Right lung (tissue), 5 donors: ENCODE measurements around the gene SETX. TPM values are rescaled to one million over a fixed set of nuclear protein-coding genes. Genes with fewer than 3 reads are reported as not detected.

Source experiments
- DNase-seq, 2 donors: peaks; one replicate each; pipeline ENCODE4 v3.0.0-alpha.2; 2013
- polyA plus RNA-seq, 5 donors: library from polyadenylated mRNA; unstranded; fragments of 120-200 nt; gene quantifications; one replicate each; pipeline versions ENCODE4 v1.2.1 to v1.2.3, GENCODE V29; 2013; ENCODE audit warnings: inconsistent platforms in 1 of 5, low replicate concordance in 1 of 5; ENCODE audit not compliant: insufficient read length in 5 of 5, insufficient read depth in 1 of 5

SETX gene
- polyA plus RNA-seq, 5 donors: 45.5 to 66.9 (median 60.5) TPM

GRCh38 chr9:132241840-132242620, 112.8 kb downstream of the SETX start:
- DNase-seq: no peak

- no peak for DNase-seq
Measured at GRCh38 chr9:132241483-132241839, 113.3 kb downstream of the SETX start.

DNA sequence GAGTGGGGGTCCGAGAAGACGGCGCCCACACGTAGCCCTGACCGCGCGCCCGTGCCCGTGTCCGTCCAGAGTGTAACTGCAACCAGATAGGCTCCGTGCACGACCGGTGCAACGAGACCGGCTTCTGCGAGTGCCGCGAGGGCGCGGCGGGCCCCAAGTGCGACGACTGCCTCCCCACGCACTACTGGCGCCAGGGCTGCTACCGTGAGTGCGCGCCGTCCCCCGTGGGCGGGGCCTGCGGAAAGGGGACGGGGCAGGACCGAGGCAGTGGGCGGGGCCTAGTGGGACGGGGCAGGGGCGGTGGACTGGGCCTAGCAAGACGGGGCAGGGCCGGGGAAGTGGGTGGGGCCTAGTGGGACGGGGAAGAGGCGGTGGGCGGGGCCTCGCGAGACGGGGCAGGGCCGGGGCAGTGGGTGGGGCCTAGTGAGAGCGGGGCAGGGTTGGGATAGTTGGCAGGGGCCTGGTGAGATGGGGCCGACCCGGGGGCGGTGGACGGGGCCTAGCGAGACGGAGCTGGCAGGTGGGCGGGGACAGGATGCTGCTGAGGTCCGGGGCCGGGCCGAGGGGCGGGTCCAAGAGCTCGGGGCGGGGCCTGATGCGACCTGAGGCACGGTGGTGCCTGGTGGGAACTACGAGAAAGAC, 113.8 kb downstream of the SETX start:
- DNase-seq: peak; percentile 79 to 84

- DNase-seq: no peak
Measured at GRCh38 chr9:132239999-132240840, 114.6 kb downstream of the SETX start.

DNA sequence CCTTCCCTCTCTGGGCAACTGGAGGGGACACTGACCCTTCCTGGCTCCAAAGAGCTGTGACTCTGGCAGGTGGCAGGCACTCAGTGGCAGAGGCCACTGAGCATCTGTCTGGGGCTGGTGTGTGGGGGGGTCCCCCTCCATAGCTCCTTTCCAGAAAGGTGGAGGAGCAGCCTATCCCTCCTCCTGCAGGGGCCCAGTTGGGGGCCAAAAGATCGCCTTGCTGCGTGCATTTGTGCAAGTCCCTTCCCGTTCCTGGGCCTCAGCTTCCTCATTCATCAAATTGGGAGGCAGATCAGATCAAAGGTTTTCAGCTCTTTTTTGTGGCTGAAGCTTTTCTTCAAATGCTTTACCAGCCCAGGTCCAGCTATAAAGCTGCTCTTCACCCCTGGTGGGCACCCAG, 115.3 kb downstream of the SETX start:
- DNase-seq: no peak

DNA sequence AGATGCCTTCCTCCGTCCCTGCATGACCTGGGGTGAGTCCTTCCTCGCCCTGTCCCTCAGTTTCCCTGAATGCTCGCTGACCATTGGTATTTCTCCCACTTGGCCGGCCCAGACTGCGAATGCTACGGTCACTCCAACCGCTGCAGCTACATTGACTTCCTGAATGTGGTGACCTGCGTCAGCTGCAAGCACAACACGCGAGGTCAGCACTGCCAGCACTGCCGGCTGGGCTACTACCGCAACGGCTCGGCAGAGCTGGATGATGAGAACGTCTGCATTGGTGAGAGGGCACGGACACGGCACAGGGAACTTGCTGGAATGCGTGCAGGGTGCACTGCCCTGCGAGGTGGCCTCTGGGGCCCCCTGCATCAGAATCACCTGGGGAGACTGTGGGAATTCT, 115.8 kb downstream of the SETX start:
- DNase-seq: no peak

GRCh38 chr9:132238026-132238972, 116.5 kb downstream of the SETX start:
- no peak for DNase-seq

- DNase-seq: no peak
Measured at GRCh38 chr9:132237481-132237880, 117.3 kb downstream of the SETX start.

DNA sequence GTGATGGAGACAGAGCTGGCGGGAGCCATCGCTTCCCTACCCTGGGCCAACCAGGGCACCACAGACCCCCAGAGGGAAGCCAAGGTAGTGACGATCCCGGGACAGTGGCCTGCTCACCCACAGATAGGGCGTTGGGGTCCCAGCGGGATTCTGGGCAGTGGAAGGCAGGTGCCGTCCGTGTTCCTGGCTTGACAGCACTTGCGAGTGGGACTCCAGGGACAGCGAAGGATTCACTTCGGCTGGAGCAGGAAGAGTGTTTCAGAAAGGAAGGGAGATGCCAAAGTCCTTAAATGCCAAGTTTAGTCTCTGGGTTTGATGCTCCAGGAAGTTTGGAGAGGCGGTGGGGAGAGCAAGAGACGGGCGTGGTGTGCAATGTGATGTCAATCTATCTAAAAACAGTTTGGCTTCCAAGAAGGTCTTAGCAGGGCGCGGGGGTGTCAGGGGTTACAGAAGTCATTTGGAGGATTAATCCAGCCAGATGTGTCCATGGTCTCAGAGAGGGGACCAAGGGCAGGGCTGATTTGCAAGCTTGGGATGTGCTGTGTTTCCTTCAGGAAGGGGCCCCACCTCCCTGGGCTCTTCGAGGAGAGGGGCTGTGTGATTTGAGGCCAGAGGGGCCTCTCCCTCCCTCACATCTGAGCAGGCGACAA, 118.0 kb downstream of the SETX start:
- DNase-seq: no peak

DNA sequence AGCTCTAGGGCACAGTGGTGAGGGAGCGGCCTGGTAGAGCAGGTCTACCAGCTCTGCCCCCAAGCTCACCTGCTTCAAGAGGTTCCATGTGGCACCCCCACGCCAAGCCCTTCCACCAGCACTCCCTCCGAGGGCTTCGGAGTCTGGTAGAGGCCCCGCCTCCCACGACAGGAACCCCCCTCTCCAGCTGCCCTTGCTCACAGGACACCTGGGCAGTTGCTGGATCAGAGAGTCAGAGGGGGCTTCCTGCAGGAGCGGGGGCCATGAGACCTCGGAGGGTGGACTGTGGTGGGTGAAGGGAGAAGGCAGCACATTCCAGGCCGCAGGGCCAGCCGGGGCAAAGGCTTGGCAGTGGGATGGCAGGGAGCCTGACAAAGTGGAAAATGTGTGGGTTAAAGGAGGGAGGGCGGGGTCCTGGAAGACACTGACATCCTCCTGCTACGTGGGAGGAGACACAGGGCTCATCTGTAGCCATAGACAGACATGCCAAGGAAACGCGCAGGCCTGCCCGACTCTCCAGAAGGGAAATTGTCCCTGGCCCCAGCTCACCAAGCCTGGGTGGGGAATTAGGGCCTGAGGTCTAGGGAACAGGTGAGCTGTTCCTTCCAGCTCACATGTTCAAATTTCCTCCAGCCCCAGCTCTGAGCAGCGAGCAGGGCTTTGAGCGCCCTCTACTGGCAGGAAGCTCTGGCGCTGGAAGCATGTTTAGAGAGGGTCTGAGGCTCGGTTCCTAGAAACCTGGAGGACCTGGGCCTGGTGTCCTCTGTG, 118.7 kb downstream of the SETX start:
- peak; percentile 54 to 68 for DNase-seq

- DNase-seq: no peak
Measured at GRCh38 chr9:132235125-132235524, 119.7 kb downstream of the SETX start.

GRCh38 chr9:132234535-132234934, 120.3 kb downstream of the SETX start:
- no peak for DNase-seq

GRCh38 chr9:132233138-132233537, 121.6 kb downstream of the SETX start:
- no peak for DNase-seq

DNA sequence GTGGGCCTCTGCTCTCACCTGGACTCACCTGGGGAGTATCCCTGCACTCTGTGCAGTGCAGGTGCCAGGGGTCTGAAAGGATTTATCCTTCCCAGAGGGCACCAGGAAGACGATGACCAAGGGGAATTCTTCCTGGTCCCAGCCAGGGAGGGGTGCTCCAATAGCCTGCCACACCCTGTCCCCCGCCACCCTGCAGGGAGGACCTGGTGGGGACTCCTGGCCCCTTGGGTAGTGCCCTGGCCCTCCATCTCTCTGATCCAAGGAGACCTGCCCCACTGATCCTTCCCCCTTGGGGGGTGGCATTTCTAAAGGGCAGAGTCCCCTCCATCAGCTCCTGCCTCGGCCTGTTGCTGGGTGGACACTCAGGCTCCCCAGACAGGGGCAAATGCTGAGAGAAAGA, 122.3 kb downstream of the SETX start:
- no peak for DNase-seq

GRCh38 chr9:132231019-132231701, 123.6 kb downstream of the SETX start:
- no peak for DNase-seq

DNA sequence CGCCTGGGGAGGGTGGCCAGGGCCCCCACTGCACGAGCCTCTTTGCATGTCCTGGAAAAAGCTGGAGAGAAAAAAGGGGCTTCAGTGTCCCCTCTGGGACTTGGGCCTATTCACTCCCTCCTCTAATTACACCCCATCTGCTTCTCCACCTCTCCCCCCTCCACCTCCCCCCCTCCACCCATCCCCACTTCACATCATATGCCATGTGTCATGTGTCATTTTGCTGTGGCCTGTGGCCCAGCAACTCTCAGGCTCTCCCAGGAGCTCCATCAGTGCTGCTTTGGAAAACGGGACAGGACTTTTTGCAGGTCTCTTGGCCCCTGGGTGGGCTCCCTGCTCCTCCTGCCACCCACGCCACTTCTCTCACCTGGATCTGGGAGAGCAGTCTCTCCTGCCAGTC, 124.2 kb downstream of the SETX start:
- no peak for DNase-seq

DNA sequence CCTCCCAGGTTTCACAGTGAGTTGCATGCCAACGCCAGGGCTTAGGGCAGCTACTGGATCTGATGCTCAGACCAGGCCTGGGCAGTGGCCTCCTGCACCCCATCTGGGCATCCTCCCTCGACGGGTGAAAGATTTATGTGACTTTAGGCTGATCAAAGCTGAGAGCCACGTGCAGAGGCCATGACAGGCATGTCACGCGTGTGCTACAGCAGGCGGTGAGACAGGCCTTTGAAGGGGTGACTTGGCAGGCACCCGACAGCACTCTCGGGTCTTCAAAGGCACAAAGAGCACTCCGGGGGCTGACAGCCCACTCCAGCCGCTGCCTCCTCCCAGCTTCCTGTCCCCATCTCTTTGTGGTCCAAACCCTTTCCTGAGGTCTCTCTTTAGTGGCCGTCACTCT, 126.7 kb downstream of the SETX start:
- no peak for DNase-seq

- DNase-seq: no peak
Measured at GRCh38 chr9:132226571-132227430, 128.0 kb downstream of the SETX start.

- no peak for DNase-seq
Measured at GRCh38 chr9:132224645-132225044, 130.1 kb downstream of the SETX start.
